HepG2 (cell line): ENCODE measurements around the gene SAE1. TPM values are rescaled to one million over a fixed set of nuclear protein-coding genes. Genes with fewer than 3 reads are reported as not detected.

Source experiments
- ATAC-seq: fragments of 200-7000 bp; cut with Tn5 transposase; 3 replicates; pipeline ENCODE4 v1.9.1; 2020; ENCODE audit warnings: mild to moderate bottlenecking, moderate library complexity
- BruUV-seq: library from RNA; stranded (reverse); fragments of 400-500 nt; replicated peaks from 2 replicates; lab custom pipeline; 2021; lab: Mats Ljungman, UMichigan
- CTCF ChIA-PET: fragments of 300-600 bp; formaldehyde crosslinking; extraction: SDS; loops from one replicate; lab custom pipeline; 2021; ENCODE audit warnings: low total read pairs, inconsistent platforms, low intra/inter-chr PET ratio; lab: Yijun Ruan, JAX
- POLR2A ChIA-PET: fragments of 350-600 bp; sonication (Branson Sonifier 250); formaldehyde crosslinking; loops from one replicate; lab custom pipeline; 2020; ENCODE audit warnings: antibody characterized with exemption, inconsistent platforms; lab: Yijun Ruan, JAX
- DNase-seq: peaks from one replicate; pipeline ENCODE4 v3.0.0-alpha.2; 2015; ENCODE audit warnings: low spot score
- FAIRE-seq: peaks from 3 replicates; lab custom pipeline; 2011; peaks lifted over from hg19 to GRCh38; lab: Jason Lieb, UNC
- H2AFZ ChIP-seq: one replicate; pipeline ENCODE4 v1.6.1; 2011; ENCODE audit warnings: low read length, inconsistent platforms
- H3K27ac ChIP-seq: fragments of 300-600 bp; 3 replicates; pipeline ENCODE4 v1.8.0; 2011; ENCODE audit warnings: mixed run types, mild to moderate bottlenecking, mixed read lengths, low read length, inconsistent platforms; ENCODE audit not compliant: insufficient read depth; ENCODE audit errors: extremely low read length
- H3K27me3 ChIP-seq, 2 experiments: fragments of 200-600 bp in 1 of 2; 2 replicates in 1 of 2; 3 replicates in 1 of 2; pipeline versions ENCODE4 v1.6.0 to v1.8.0; 2011; ENCODE audit warnings: low read length in 2 of 2, mild to moderate bottlenecking in 2 of 2, moderate library complexity in 2 of 2, inconsistent platforms in 1 of 2; ENCODE audit not compliant: insufficient read depth in 2 of 2, control insufficient read depth in 1 of 2
- H3K36me3 ChIP-seq, 2 experiments: fragments of 200-600 bp in 1 of 2; replicated peaks in 1 of 2; 2 replicates in 1 of 2; 3 replicates in 1 of 2; pipeline versions ENCODE4 v1.5.1 to v1.8.0; 2011; ENCODE audit warnings: low read length in 2 of 2, inconsistent platforms in 1 of 2; ENCODE audit not compliant: insufficient read depth in 2 of 2, control insufficient read depth in 1 of 2
- H3K4me1 ChIP-seq: 2 replicates; pipeline ENCODE4 v1.5.1; 2012; ENCODE audit warnings: low read length, inconsistent platforms; ENCODE audit not compliant: insufficient read depth
- H3K4me2 ChIP-seq: 2 replicates; pipeline ENCODE4 v1.6.0; 2011; ENCODE audit warnings: low read depth, low read length, inconsistent platforms
- H3K4me3 ChIP-seq, 3 experiments: fragments of 200-600 bp in 1 of 3; sonication (generic), shearing (Covaris generic) in 1 of 3; replicated peaks in 1 of 3; 2 replicates each; pipeline ENCODE4 v1.5.1; 2011 to 2016; ENCODE audit warnings: low read length in 3 of 3, inconsistent platforms in 2 of 3, low read depth in 2 of 3, mild to moderate bottlenecking in 2 of 3, control low read depth in 1 of 3, mixed read lengths in 1 of 3; ENCODE audit not compliant: insufficient read depth in 1 of 3
- H3K79me2 ChIP-seq: one replicate; pipeline ENCODE4 v1.6.1; 2011; ENCODE audit warnings: low read length, inconsistent platforms; ENCODE audit not compliant: insufficient read depth
- H3K9ac ChIP-seq: 2 replicates; pipeline ENCODE4 v1.6.0; 2011; ENCODE audit warnings: mild to moderate bottlenecking, low read depth, low read length, inconsistent platforms; ENCODE audit not compliant: insufficient read depth
- H3K9me3 ChIP-seq: 2 replicates; pipeline ENCODE4 v1.5.1; 2012; ENCODE audit warnings: mild to moderate bottlenecking, low read length
- H4K20me1 ChIP-seq: 2 replicates; pipeline ENCODE4 v1.6.0; 2011; ENCODE audit warnings: inconsistent platforms, mild to moderate bottlenecking, low read length, moderate library complexity; ENCODE audit not compliant: insufficient read depth
- FOSL1 ChIP-seq: sonication (generic); formaldehyde crosslinking; IDR thresholded peaks from 2 replicates; pipeline ENCODE4 v1.9.0; 2021; ENCODE audit warnings: missing genetic modification reagents, borderline replicate concordance
- FOXO4 ChIP-seq: sonication (generic); formaldehyde crosslinking; conservative IDR thresholded peaks from 2 replicates; pipeline ENCODE4 v1.8.1; 2023; ENCODE audit warnings: missing genetic modification reagents
- ZNF501 ChIP-seq: sonication (generic); formaldehyde crosslinking; IDR thresholded peaks from 2 replicates; pipeline ENCODE4 v1.5.1; 2020; ENCODE audit warnings: mild to moderate bottlenecking, moderate library complexity, missing genetic modification reagents
- WGBS: methylation state at CpG from one replicate; pipeline ENCODE4 v1.1.6; 2017; ENCODE audit warnings: low lambda C conversion rate; 5-methylcytosine and 5-hydroxymethylcytosine counted together
- in situ Hi-C: cut with HindIII; loops from 2 replicates; pipeline ENCODE4 v1.10.0; 2017; ENCODE audit warnings: low pct_unique_long_range_greater_than_20kb; ENCODE audit not compliant: extremely low pct_ligation_motif_present
- intact Hi-C: fragments of 100-400 bp; cut with micrococcal nuclease; formaldehyde crosslinking; loops from one replicate; pipeline ENCODE4 v1.10.0; 2022; ENCODE audit not compliant: unreplicated experiment
- polyA plus RNA-seq, 8 experiments: library from polyadenylated mRNA; depleted of rRNA in 3 of 8; stranded (reverse) in 7 of 8; unstranded in 1 of 8; fragments of >200 nt; fragmentation: Illumina TruSeq in 4 of 8; extraction: Trizol in 4 of 8; gene quantifications; 2 replicates each; pipeline versions ENCODE4 v1.2.1 to v1.2.3, GENCODE V29; 2011 to 2016; ENCODE audit warnings: low read depth in 4 of 8, missing spikeins in 1 of 8, mixed read lengths in 1 of 8; ENCODE audit not compliant: insufficient read depth in 1 of 8
- total RNA-seq, 5 experiments: library from RNA; depleted of rRNA; stranded (reverse); fragments of >200 nt; fragmentation: Illumina TruSeq; extraction: Trizol; gene quantifications; 2 replicates each; pipeline ENCODE4 v1.2.3, GENCODE V29; 2016; ENCODE audit warnings: low read depth in 1 of 5

The SAE1 gene
- total and polyA plus RNA-seq, 2 of the 13 experiments (the other 11 are each of a cell fraction or from before 2014, with no cell fraction given) = 87.6 to 197 TPM

GRCh38 chr19:47239152-47239551, 108.5 kb downstream of the SAE1 start:
- no peak overlapping the region for H3K4me3 ChIP-seq
- H3K9me3 ChIP-seq = no peaks in the 10 kb centered on the region
- no peak overlapping the region for H3K9ac ChIP-seq
- H3K4me2 ChIP-seq = no peak overlapping the region
- ChIA-PET POLR2A (interaction anchor here (0.8 to 1.5 kb wide), 2 partner anchors 13 to 50 kb away, joined by 3 to 5 read pairs; no protein-coding TSS in a partner anchor), CTCF (no interaction called here)
- FAIRE-seq (no peak), DNase-seq (no peak), ATAC-seq (no peak)
- 68% methylated on average over 8 of the region's 16 CpGs for WGBS
- no peaks in the 10 kb centered on the region for H3K79me2 ChIP-seq
- H4K20me1 ChIP-seq = no peaks in the 10 kb centered on the region
- intact Hi-C loops = no loop called here
- in situ Hi-C loops = no loop called here
- no TSS peak for BruUV-seq
- no peaks in the 10 kb centered on the region for H3K36me3 ChIP-seq
- no peak overlapping the region for H2AFZ ChIP-seq
- no peaks in the 10 kb centered on the region for H3K27me3 ChIP-seq
- H3K4me1 ChIP-seq = peaks cover 30% of the 10 kb centered on the region
- no peak for TF ChIP-seq FOSL1 (CRISPR knock-in tag)
- no peak for TF ChIP-seq ZNF501 (CRISPR knock-in tag)
- H3K27ac ChIP-seq = no peak overlapping the region

- H3K27me3 ChIP-seq = no peaks in the 10 kb centered on the region
- H2AFZ ChIP-seq = no peak overlapping the region
- peaks cover 34% of the 10 kb centered on the region for H3K4me1 ChIP-seq
- TF ChIP-seq FOXO4 (CRISPR knock-in tag) = no peak
- H3K4me3 ChIP-seq = no peak overlapping the region
- ATAC-seq = no peak
- H3K9me3 ChIP-seq = no peaks in the 10 kb centered on the region
- ChIA-PET CTCF (no interaction called here), POLR2A (interaction anchor here (0.8 to 1.9 kb wide), 4 partner anchors 13 to 50 kb away, joined by 3 to 21 read pairs (median 6); partner anchors contain the start of gene CCDC9)
- no peaks in the 10 kb centered on the region for H3K79me2 ChIP-seq
- no peak for FAIRE-seq
- DNase-seq = no peak
- no peak overlapping the region for H3K4me2 ChIP-seq
- BruUV-seq = no TSS peak
- H3K9ac ChIP-seq = no peak overlapping the region
- H3K27ac ChIP-seq = no peak overlapping the region
- WGBS = 81% methylated on average over 37 of the region's 62 CpGs
- in situ Hi-C loops = no loop called here
- H3K36me3 ChIP-seq = no peaks in the 10 kb centered on the region
- no peaks in the 10 kb centered on the region for H4K20me1 ChIP-seq
- intact Hi-C loops = loop anchor here (5.0 kb wide), 1 partner anchor 92 kb away; no protein-coding TSS in a partner anchor
These were observed 109.1 kb downstream of the SAE1 start for GRCh38 chr19:47239610-47240296.
